IMR-90 (cell line): ENCODE data around the gene LINC00237. TPM values are rescaled to one million over a fixed set of nuclear protein-coding genes. Genes with fewer than 3 reads are reported as not detected.

Source experiments
- ATAC-seq: fragments of 200-7000 bp; cut with Tn5 transposase; 2 replicates; pipeline ENCODE4 v1.9.1; 2020; ENCODE audit warnings: low read depth, mild to moderate bottlenecking, moderate library complexity
- BruUV-seq: library from RNA; stranded (reverse); fragments of 400-500 nt; replicated peaks from 2 replicates; lab custom pipeline; 2021; lab: Mats Ljungman, UMichigan
- CTCF ChIA-PET: fragments of 300-600 bp; formaldehyde crosslinking; extraction: SDS; loops from one replicate; lab custom pipeline; 2021; ENCODE audit warnings: antibody characterized with exemption; lab: Yijun Ruan, JAX
- POLR2A ChIA-PET: fragments of 300-600 bp; sonication (Branson Sonifier 250); formaldehyde crosslinking; loops from one replicate; lab custom pipeline; 2022; ENCODE audit warnings: antibody characterized with exemption; ENCODE audit not compliant: unreplicated experiment; lab: Charles Lee
- DNase-seq: peaks from one replicate; pipeline ENCODE4 v3.0.0; 2013
- H2AFZ ChIP-seq: replicated peaks from 2 replicates; pipeline ENCODE3; 2013; ENCODE audit warnings: low read length, mild to moderate bottlenecking; ENCODE audit not compliant: poor library complexity
- H2AK5ac ChIP-seq: 2 replicates; pipeline ENCODE4 v1.6.1; 2013; ENCODE audit warnings: low read depth, low read length, inconsistent platforms
- H2AK9ac ChIP-seq: replicated peaks from 2 replicates; pipeline ENCODE3; 2013; ENCODE audit warnings: mild to moderate bottlenecking, low read depth, low read length, moderate library complexity; ENCODE audit not compliant: poor library complexity
- H2BK120ac ChIP-seq: 2 replicates; pipeline ENCODE4 v1.6.1; 2013; ENCODE audit warnings: low read depth, low read length, inconsistent platforms
- H2BK15ac ChIP-seq: 3 replicates; pipeline ENCODE4 v1.6.1; 2013; ENCODE audit warnings: low read depth, low read length, inconsistent platforms
- H2BK20ac ChIP-seq: 2 replicates; pipeline ENCODE4 v1.6.1; 2013; ENCODE audit warnings: low read depth, mild to moderate bottlenecking, inconsistent platforms, low read length, moderate library complexity
- H2BK5ac ChIP-seq: 2 replicates; pipeline ENCODE4 v1.6.1; 2013; ENCODE audit warnings: mild to moderate bottlenecking, low read depth, low read length, inconsistent platforms; ENCODE audit not compliant: poor library complexity, severe bottlenecking
- H3K14ac ChIP-seq: replicated peaks from 2 replicates; pipeline ENCODE4 v1.6.1; 2013; ENCODE audit warnings: low read depth, low read length, inconsistent platforms
- H3K18ac ChIP-seq: 2 replicates; pipeline ENCODE4 v1.6.1; 2013; ENCODE audit warnings: low read depth, low read length, control low read depth
- H3K23ac ChIP-seq: 2 replicates; pipeline ENCODE4 v1.6.1; 2013; ENCODE audit warnings: low read depth, low read length, inconsistent platforms
- H3K27ac ChIP-seq: 2 replicates; pipeline ENCODE4 v1.5.1; 2013; ENCODE audit warnings: mild to moderate bottlenecking, control low read depth, low read length; ENCODE audit not compliant: insufficient read depth
- H3K27me3 ChIP-seq: 2 replicates; pipeline ENCODE4 v1.6.1; 2013; ENCODE audit warnings: low read length; ENCODE audit not compliant: control insufficient read depth, insufficient read depth
- H3K36me3 ChIP-seq: 2 replicates; pipeline ENCODE4 v1.6.1; 2013; ENCODE audit warnings: low read length, mixed read lengths; ENCODE audit not compliant: control insufficient read depth, insufficient read depth
- H3K4ac ChIP-seq: 2 replicates; pipeline ENCODE4 v1.6.1; 2013; ENCODE audit warnings: low read depth, low read length, inconsistent platforms
- H3K4me1 ChIP-seq: 2 replicates; pipeline ENCODE4 v1.6.1; 2013; ENCODE audit warnings: low read length, mixed read lengths; ENCODE audit not compliant: control insufficient read depth, insufficient read depth
- H3K4me2 ChIP-seq: 2 replicates; pipeline ENCODE4 v1.6.1; 2013; ENCODE audit warnings: low read depth, mild to moderate bottlenecking, control low read depth, low read length, moderate library complexity
- H3K4me3 ChIP-seq: 2 replicates; pipeline ENCODE4 v1.5.1; 2013; ENCODE audit warnings: low read depth, mild to moderate bottlenecking, control low read depth, low read length, moderate library complexity; ENCODE audit not compliant: insufficient read depth
- H3K56ac ChIP-seq: 2 replicates; pipeline ENCODE4 v1.6.1; 2013; ENCODE audit warnings: low read length, inconsistent platforms; ENCODE audit not compliant: insufficient read depth; ENCODE audit errors: extremely low read depth
- H3K79me1 ChIP-seq, 2 experiments: 2 replicates each; pipeline ENCODE4 v1.6.1; 2013; ENCODE audit warnings: low read length in 2 of 2, inconsistent platforms in 1 of 2, low read depth in 1 of 2
- H3K9ac ChIP-seq: 2 replicates; pipeline ENCODE4 v1.6.1; 2013; ENCODE audit warnings: low read depth, low read length, control low read depth
- H3K9me1 ChIP-seq: 2 replicates; pipeline ENCODE4 v1.6.1; 2013; ENCODE audit warnings: low read length, inconsistent platforms; ENCODE audit not compliant: insufficient read depth
- H3K9me3 ChIP-seq: 2 replicates; pipeline ENCODE4 v1.6.1; 2013; ENCODE audit warnings: low read length; ENCODE audit not compliant: control insufficient read depth, insufficient read depth
- H4K20me1 ChIP-seq: 2 replicates; pipeline ENCODE4 v1.6.1; 2013; ENCODE audit warnings: low read length, inconsistent platforms; ENCODE audit not compliant: insufficient read depth
- H4K5ac ChIP-seq: 2 replicates; pipeline ENCODE4 v1.6.1; 2013; ENCODE audit warnings: mild to moderate bottlenecking, low read depth, low read length, control low read depth
- H4K8ac ChIP-seq, 2 experiments: 2 replicates each; pipeline ENCODE4 v1.6.1; 2013; ENCODE audit warnings: low read depth in 2 of 2, low read length in 2 of 2, control low read depth in 1 of 2, inconsistent platforms in 1 of 2
- H4K91ac ChIP-seq: 2 replicates; pipeline ENCODE4 v1.6.1; 2013; ENCODE audit warnings: low read depth, low read length, inconsistent platforms; ENCODE audit not compliant: insufficient read depth
- BHLHE40 ChIP-seq: fragments of 150-350 bp; IDR thresholded peaks from 2 replicates; pipeline ENCODE4 v1.6.1; 2016; ENCODE audit warnings: mild to moderate bottlenecking, low read depth, low read length
- CHD1 ChIP-seq: IDR thresholded peaks from 2 replicates; pipeline ENCODE4 v1.6.1; 2012; ENCODE audit warnings: low read depth, low read length, improper control_type of control experiment
- FOS ChIP-seq: fragments of 150-350 bp; IDR thresholded peaks from 2 replicates; pipeline ENCODE4 v1.6.1; 2016; ENCODE audit warnings: low read depth, low read length
- MAZ ChIP-seq: IDR thresholded peaks from 2 replicates; pipeline ENCODE4 v1.6.1; 2012; ENCODE audit warnings: low read depth, mild to moderate bottlenecking, low read length, improper control_type of control experiment, moderate library complexity, borderline replicate concordance
- NFE2L2 ChIP-seq: fragments of 150-350 bp; IDR thresholded peaks from 2 replicates; pipeline ENCODE4 v1.6.1; 2016; ENCODE audit warnings: low read depth, mild to moderate bottlenecking, low read length
- RAD21 ChIP-seq: IDR thresholded peaks from 2 replicates; pipeline ENCODE4 v1.6.1; 2012; ENCODE audit warnings: low read length, improper control_type of control experiment
- RFX5 ChIP-seq: IDR thresholded peaks from 2 replicates; pipeline ENCODE4 v1.8.0; 2012; ENCODE audit warnings: low read depth, mild to moderate bottlenecking, low read length, moderate library complexity
- SMC3 ChIP-seq: fragments of 150-350 bp; IDR thresholded peaks from 2 replicates; pipeline ENCODE4 v1.6.1; 2016; ENCODE audit warnings: low read depth, mild to moderate bottlenecking, antibody characterized with exemption, low read length, moderate library complexity
- WGBS, 2 experiments: methylation state at CpG; one replicate each; pipeline versions ENCODE4 v1.1.5 to v1.1.7; 2013; ENCODE audit warnings: missing lambda C conversion rate in 2 of 2; ENCODE audit not compliant: insufficient read length in 1 of 2; ENCODE audit errors: extremely low coverage in 2 of 2; 5-methylcytosine and 5-hydroxymethylcytosine counted together
- dilution Hi-C: fragments of 300-500 bp; cut with HindIII; formaldehyde crosslinking; loops from one replicate; pipeline ENCODE4 v1.14.3; 2018; ENCODE audit warnings: low sequenced_read_pairs; ENCODE audit not compliant: unreplicated experiment
- in situ Hi-C: fragments of 300-500 bp; cut with MboI; formaldehyde crosslinking; loops from 3 replicates; pipeline ENCODE4 v1.14.3; 2019; ENCODE audit warnings: low sequenced_read_pairs, inconsistent platforms, mixed read lengths
- intact Hi-C: fragments of 100-400 bp; cut with micrococcal nuclease; formaldehyde crosslinking; loops from 2 replicates; pipeline ENCODE4 v1.10.0; 2022
- polyA plus RNA-seq, 3 experiments: library from polyadenylated mRNA; depleted of rRNA; stranded (reverse); fragments of >200 nt; gene quantifications; 2 replicates each; pipeline ENCODE4 v1.2.3, GENCODE V29; 2012; ENCODE audit warnings: low replicate concordance in 1 of 3
- total RNA-seq: library from RNA; depleted of rRNA; stranded (reverse); fragments of >200 nt; gene quantifications from 2 replicates; pipeline ENCODE4 v1.2.3, GENCODE V29; 2012

Gene LINC00237
- total and polyA plus RNA-seq, 2 of the 4 experiments (the other 2 are of a cell fraction) = not detected

GRCh38 chr20:21114584-21114983 lies 8.4 kb upstream of the LINC00237 start:
- CTCF ChIA-PET = no interaction called here

More at GRCh38 chr20:21114584-21114983, 8.4 kb upstream of the LINC00237 start:
- Histone ChIP-seq H3K79me1 (no peaks in the 10 kb centered on the region), H2AFZ (no peak overlapping the region), H3K27me3 (peaks cover 28% of the 10 kb centered on the region), H2BK120ac (no peak overlapping the region), H3K23ac (no peak overlapping the region), H3K9me1 (no peaks in the 10 kb centered on the region), H4K5ac (no peak overlapping the region), H3K4me1 (no peaks in the 10 kb centered on the region), H2BK5ac (no peak overlapping the region), H4K8ac (no peak overlapping the region), H4K91ac (no peak overlapping the region), H3K9ac (no peak overlapping the region), H2AK5ac (no peak overlapping the region), H3K14ac (no peak overlapping the region), H2AK9ac (no peak overlapping the region), H4K20me1 (no peaks in the 10 kb centered on the region), H3K18ac (no peak overlapping the region), H3K36me3 (no peaks in the 10 kb centered on the region), H3K4me2 (no peak overlapping the region), H3K4me3 (no peak overlapping the region), H3K9me3 (no peaks in the 10 kb centered on the region), H3K4ac (no peak overlapping the region), H2BK15ac (no peak overlapping the region), H2BK20ac (no peak overlapping the region), H3K27ac (no peak overlapping the region), H3K56ac (no peak overlapping the region)
- intact Hi-C loops (no loop called here), dilution Hi-C loops (no loop called here), in situ Hi-C loops (no loop called here)
- ATAC-seq = no peak
- no peak for DNase-seq
- TF ChIP-seq FOS (no peak), CHD1 (no peak), NFE2L2 (no peak), RAD21 (no peak), SMC3 (no peak), BHLHE40 (no peak), RFX5 (no peak), MAZ (no peak)
- 77% methylated on average over 13 of the region's 15 CpGs; no CpG with 5 or more reads in 1 of the 2 experiments for WGBS, 2 experiments
- BruUV-seq = no TSS peak
- POLR2A ChIA-PET = no interaction called here
